Measurements from ENCODE around the gene PLA2G4F. TPM values are rescaled to one million over a fixed set of nuclear protein-coding genes. Genes with fewer than 3 reads are reported as not detected.

Gene PLA2G4F
- total and polyA plus RNA-seq, 7 experiments from 2014 or later, result not detected

DNA sequence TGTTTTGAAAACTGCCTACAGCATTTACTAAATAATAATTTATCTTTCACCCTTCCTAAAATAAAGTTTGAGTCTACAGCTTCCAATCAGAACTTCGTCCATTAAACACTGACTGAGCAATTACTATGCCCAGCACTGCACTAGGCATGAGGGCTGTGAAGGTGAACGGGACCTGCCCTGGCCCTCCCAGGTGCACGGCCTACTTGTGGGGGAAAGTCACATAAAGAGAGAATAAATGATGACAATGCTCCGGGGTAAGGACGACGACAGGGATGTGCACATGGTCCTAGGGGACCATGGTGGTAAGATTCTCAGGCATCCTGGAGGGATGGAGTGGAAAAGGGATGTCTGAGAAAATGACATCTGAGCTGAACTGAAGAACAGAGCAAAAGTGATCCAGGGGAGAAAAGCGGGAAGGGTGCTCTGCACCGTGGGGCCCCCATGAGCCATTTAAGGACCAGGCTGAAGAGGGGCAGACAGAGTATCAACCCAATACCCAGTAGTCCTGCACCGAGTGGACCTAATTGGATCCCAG lies 11.5 kb downstream of the PLA2G4F start:
- no peak overlapping the region for H3K27ac Mint-ChIP-seq
- H3K4me1 ChIP-seq (ENCODE audit: control insufficient read depth in 2 of 2, insufficient read depth in 2 of 2, low read length in 2 of 2), result no peaks in the 10 kb centered on the region
- DNase-seq, result no peak
- no peaks in the 10 kb centered on the region for H3K9me3 Mint-ChIP-seq
- intact Hi-C loops (cut with micrococcal nuclease), result no loop called here
- H3K27me3 ChIP-seq (ENCODE audit: control insufficient read depth in 2 of 2, insufficient read depth in 2 of 2, low read length in 2 of 2), result no peaks in the 10 kb centered on the region
- ChIA-PET CTCF (no interaction called here), POLR2A (no interaction called here)
- H3K27ac ChIP-seq (ENCODE audit: low read depth, low read length), result no peak overlapping the region
- no peaks in the 10 kb centered on the region for H3K36me3 Mint-ChIP-seq
- H3K36me3 ChIP-seq (ENCODE audit: control insufficient read depth in 2 of 3, insufficient read depth in 3 of 3, low read length in 3 of 3), result no peaks in the 10 kb centered on the region
- no peak for ATAC-seq
- peaks cover 0 to 4% (median 0%) of the 10 kb centered on the region in 5 donors for H3K27me3 Mint-ChIP-seq
- no peak overlapping the region for H3K4me3 Mint-ChIP-seq
- no peak overlapping the region for H3K4me3 ChIP-seq (ENCODE audit: low read length)
- no peaks in the 10 kb centered on the region for H3K4me1 Mint-ChIP-seq
- no peaks in the 10 kb centered on the region for H3K9me3 ChIP-seq (ENCODE audit: control insufficient read depth in 2 of 3, low read length in 3 of 3)

DNA sequence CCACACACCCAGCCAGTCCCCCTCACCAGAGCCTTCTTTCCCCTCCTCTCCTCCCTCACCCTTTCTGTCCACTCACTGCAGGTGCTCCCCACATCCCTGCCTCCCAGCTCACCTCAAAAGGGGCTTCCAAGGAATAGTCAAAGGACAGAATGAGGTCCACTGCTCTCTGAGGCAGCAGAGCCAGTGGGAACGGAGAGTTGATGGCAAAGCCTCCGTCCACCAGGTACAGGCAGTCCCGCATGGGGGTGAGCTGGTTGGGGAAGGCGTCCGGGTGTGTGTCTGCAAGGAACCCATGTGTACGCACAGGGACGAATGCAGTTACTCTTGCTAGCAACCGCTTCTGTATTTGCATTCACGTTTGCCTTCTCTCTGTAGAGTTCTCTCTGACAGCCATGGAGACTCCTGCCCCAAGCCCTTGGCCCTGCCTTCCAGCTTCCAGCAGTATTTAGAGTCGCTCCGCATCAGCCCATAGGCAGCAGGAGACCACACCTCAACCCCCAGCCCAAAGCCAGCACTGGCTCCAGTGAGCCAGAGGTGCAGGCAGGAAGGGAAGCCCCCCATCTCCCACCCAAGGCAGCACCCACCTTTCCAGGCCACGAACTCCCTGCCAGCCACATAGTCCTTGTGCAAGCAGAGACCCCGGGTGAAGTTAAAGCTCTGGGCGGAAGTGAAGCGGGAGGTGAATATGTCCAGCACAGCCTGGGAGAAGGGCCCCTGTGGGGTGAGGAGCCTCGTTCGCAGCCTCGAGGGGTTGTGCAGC lies 12.4 kb downstream of the PLA2G4F start:
- H3K36me3 ChIP-seq (ENCODE audit: control insufficient read depth in 2 of 3, insufficient read depth in 3 of 3, low read length in 3 of 3), result no peaks in the 10 kb centered on the region
- intact Hi-C loops (cut with micrococcal nuclease), result no loop called here
- Mint-ChIP-seq H3K27me3 (peaks cover 0 to 4% (median 0%) of the 10 kb centered on the region in 5 donors), H3K4me3 (peak overlapping the region in 1 of 10 donors; percentile 16), H3K9me3 (no peaks in the 10 kb centered on the region), H3K4me1 (no peaks in the 10 kb centered on the region), H3K27ac (no peak overlapping the region), H3K36me3 (no peaks in the 10 kb centered on the region)
- H3K4me3 ChIP-seq (ENCODE audit: low read length), result no peak overlapping the region
- ChIA-PET CTCF (no interaction called here), POLR2A (interaction anchor here (0.5 kb wide), 1 partner anchor 1603 kb away, joined by 3 read pairs; no protein-coding TSS in a partner anchor)
- no peaks in the 10 kb centered on the region for H3K4me1 ChIP-seq (ENCODE audit: control insufficient read depth in 2 of 2, insufficient read depth in 2 of 2, low read length in 2 of 2)
- no peaks in the 10 kb centered on the region for H3K27me3 ChIP-seq (ENCODE audit: control insufficient read depth in 2 of 2, insufficient read depth in 2 of 2, low read length in 2 of 2)
- DNase-seq (no peak), ATAC-seq (no peak)
- no peaks in the 10 kb centered on the region for H3K9me3 ChIP-seq (ENCODE audit: control insufficient read depth in 2 of 3, low read length in 3 of 3)
- no peak overlapping the region for H3K27ac ChIP-seq (ENCODE audit: low read depth, low read length)

DNA sequence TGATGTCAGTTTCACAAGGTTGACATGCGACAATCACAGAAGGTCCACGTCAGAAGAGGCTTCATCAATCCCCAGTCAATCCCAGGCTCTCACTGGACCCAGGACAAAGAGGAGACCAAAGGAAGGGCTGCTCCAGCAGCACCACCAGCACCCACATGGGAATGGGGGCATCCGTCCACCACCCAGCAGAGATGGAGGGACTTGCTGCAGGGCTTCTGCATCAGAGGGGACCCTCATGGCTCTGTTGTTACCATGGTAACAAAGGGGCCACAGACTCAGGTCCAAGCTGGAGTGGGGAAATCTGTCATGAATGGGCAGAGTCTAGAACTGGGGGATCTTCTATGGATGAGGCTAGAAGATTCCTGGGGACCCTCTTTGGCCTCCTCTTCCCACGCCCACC lies 13.1 kb downstream of the PLA2G4F start:
- Histone ChIP-seq H3K27me3 (ENCODE audit: control insufficient read depth in 2 of 2, insufficient read depth in 2 of 2, low read length in 2 of 2) (no peaks in the 10 kb centered on the region), H3K36me3 (ENCODE audit: control insufficient read depth in 2 of 3, insufficient read depth in 3 of 3, low read length in 3 of 3) (no peaks in the 10 kb centered on the region), H3K9me3 (ENCODE audit: control insufficient read depth in 2 of 3, low read length in 3 of 3) (no peaks in the 10 kb centered on the region), H3K4me1 (ENCODE audit: control insufficient read depth in 2 of 2, insufficient read depth in 2 of 2, low read length in 2 of 2) (no peaks in the 10 kb centered on the region), H3K27ac (ENCODE audit: low read depth, low read length) (no peak overlapping the region), H3K4me3 (ENCODE audit: low read length) (no peak overlapping the region)
- no peak for ATAC-seq
- Mint-ChIP-seq H3K36me3 (no peaks in the 10 kb centered on the region), H3K9me3 (no peaks in the 10 kb centered on the region), H3K4me3 (no peak overlapping the region), H3K27me3 (peaks cover 0 to 4% (median 0%) of the 10 kb centered on the region in 5 donors), H3K27ac (no peak overlapping the region), H3K4me1 (no peaks in the 10 kb centered on the region)
- ChIA-PET POLR2A (no interaction called here), CTCF (no interaction called here)
- intact Hi-C loops (cut with micrococcal nuclease), result no loop called here
- no peak for DNase-seq

DNA sequence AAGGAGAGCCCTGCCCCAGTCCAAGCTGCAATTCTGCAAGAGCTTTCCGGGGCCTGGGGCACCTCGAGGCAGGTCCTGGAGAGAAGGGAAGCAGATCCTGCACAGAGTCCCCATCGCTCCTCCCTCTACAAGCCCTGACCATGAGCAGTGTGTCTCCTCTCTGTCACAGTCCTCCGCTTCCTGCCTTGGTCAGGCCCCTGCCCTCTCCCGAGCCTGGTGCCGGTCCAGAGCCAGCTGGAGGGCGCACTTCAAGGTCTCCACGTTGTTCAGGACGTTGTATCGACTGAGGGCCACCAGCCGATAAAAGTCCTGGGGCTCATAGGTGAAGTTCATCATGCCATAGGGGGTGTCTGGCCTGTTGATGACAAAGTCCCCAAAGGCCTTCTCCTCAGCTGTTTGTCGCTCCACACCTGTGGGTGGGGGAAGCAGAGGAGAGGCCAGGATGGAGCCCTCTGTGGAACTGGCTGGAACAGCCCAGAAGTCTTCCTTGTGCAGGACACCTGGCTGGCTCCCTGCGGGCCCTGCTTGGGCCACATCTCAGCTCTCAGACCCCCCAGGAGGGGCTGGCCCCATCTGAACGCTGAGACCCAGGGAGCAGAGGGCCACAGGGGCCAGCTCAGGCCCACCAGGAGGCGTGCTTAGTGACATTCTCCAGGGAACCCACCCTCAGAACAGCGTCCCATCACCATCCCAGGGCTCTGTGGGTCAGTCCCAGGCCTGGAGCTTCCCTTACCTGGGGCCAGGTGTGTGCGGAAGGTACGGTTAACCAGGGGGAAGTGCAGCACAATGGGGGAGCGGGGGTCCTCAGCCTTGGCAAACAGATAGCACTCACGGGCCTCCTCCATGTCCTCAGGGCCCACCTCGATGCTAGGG lies 14.4 kb downstream of the PLA2G4F start:
- Histone ChIP-seq H3K9me3 (ENCODE audit: control insufficient read depth in 2 of 3, low read length in 3 of 3) (no peaks in the 10 kb centered on the region), H3K36me3 (ENCODE audit: control insufficient read depth in 2 of 3, insufficient read depth in 3 of 3, low read length in 3 of 3) (no peaks in the 10 kb centered on the region), H3K27ac (ENCODE audit: low read depth, low read length) (no peak overlapping the region), H3K4me3 (ENCODE audit: low read length) (no peak overlapping the region), H3K4me1 (ENCODE audit: control insufficient read depth in 2 of 2, insufficient read depth in 2 of 2, low read length in 2 of 2) (no peaks in the 10 kb centered on the region), H3K27me3 (ENCODE audit: control insufficient read depth in 2 of 2, insufficient read depth in 2 of 2, low read length in 2 of 2) (no peaks in the 10 kb centered on the region)
- no peak for ATAC-seq
- Mint-ChIP-seq H3K27me3 (peaks cover 0 to 4% (median 0%) of the 10 kb centered on the region in 5 donors), H3K4me1 (peaks cover 0 to 2% (median 0%) of the 10 kb centered on the region in 7 donors), H3K4me3 (no peak overlapping the region), H3K9me3 (no peaks in the 10 kb centered on the region), H3K36me3 (no peaks in the 10 kb centered on the region), H3K27ac (no peak overlapping the region)
- ChIA-PET CTCF (no interaction called here), POLR2A (no interaction called here)
- no peak for DNase-seq
- intact Hi-C loops (cut with micrococcal nuclease), result no loop called here

DNA sequence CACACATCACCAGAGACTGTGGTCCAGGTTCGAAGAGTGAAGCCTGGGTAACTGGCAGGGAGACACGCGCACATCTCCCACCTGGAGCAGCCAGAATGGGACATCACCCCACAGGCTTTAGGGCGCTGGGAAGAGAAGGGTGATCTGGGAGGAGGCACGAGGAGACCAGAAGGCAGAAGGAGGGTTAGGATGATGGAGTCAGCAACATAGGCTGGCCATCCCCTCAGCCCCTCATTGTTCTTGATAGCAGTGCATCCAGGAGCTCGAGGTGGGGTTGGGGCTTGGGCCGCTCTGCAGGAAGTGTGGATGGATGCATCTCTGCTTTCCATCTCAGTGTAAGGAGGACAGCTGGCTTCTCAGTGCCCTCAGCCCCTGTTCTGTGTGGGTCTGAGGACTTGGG lies 15.2 kb downstream of the PLA2G4F start:
- H3K27ac Mint-ChIP-seq, result no peak overlapping the region
- intact Hi-C loops (cut with micrococcal nuclease), result no loop called here
- peaks cover 0 to 4% (median 0%) of the 10 kb centered on the region in 7 donors for H3K4me1 Mint-ChIP-seq
- POLR2A ChIA-PET, result no interaction called here
- no peaks in the 10 kb centered on the region for H3K36me3 Mint-ChIP-seq
- H3K36me3 ChIP-seq (ENCODE audit: control insufficient read depth in 2 of 3, insufficient read depth in 3 of 3, low read length in 3 of 3), result no peaks in the 10 kb centered on the region
- H3K4me3 Mint-ChIP-seq, result no peak overlapping the region
- H3K27me3 ChIP-seq (ENCODE audit: control insufficient read depth in 2 of 2, insufficient read depth in 2 of 2, low read length in 2 of 2), result no peaks in the 10 kb centered on the region
- no peaks in the 10 kb centered on the region for H3K4me1 ChIP-seq (ENCODE audit: control insufficient read depth in 2 of 2, insufficient read depth in 2 of 2, low read length in 2 of 2)
- no peak overlapping the region for H3K27ac ChIP-seq (ENCODE audit: low read depth, low read length)
- CTCF ChIA-PET, result no interaction called here
- no peak overlapping the region for H3K4me3 ChIP-seq (ENCODE audit: low read length)
- ATAC-seq, result no peak
- H3K9me3 ChIP-seq (ENCODE audit: control insufficient read depth in 2 of 3, low read length in 3 of 3), result no peaks in the 10 kb centered on the region
- peaks cover 0 to 7% (median 0%) of the 10 kb centered on the region in 5 donors for H3K27me3 Mint-ChIP-seq
- no peak for DNase-seq
- no peaks in the 10 kb centered on the region for H3K9me3 Mint-ChIP-seq

DNA sequence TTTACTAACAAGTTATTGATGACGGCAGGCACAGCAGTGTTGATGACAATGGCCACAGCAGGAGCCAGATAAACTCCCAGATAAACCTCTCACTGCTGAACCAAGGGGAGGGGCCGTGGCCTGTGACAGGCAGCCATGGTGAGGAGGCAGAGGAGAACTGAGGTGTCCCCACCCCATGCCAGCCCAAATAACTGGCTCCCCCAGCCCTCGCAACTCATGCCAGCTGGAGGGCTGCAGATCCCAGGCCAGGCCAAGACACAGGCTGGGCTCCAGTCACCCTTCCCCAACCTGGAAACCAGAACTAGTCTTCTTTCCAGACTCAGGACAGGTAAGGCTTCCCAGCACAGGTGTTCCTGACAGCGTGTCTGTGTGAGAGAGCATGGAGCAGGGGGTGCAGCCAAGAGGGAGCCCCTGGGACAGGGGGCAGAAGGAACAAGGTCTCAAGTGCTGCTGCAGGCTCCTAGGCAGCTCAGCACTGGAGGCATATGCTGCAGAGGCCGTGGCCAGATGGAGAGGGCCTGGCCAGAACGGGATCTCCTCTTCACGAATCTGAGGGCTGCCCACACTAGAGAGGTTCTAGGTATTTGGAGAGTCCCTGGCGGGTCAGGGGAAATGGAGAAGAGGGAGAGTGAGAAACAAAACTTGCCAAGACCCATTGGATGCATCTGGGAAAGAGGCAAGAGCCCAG lies 15.9 kb downstream of the PLA2G4F start:
- Mint-ChIP-seq H3K9me3 (no peaks in the 10 kb centered on the region), H3K27me3 (peaks cover 0 to 7% (median 0%) of the 10 kb centered on the region in 5 donors), H3K4me3 (no peak overlapping the region), H3K4me1 (peaks cover 0 to 7% (median 0%) of the 10 kb centered on the region in 7 donors), H3K27ac (no peak overlapping the region), H3K36me3 (no peaks in the 10 kb centered on the region)
- ATAC-seq (no peak), DNase-seq (no peak)
- no peaks in the 10 kb centered on the region for H3K4me1 ChIP-seq (ENCODE audit: control insufficient read depth in 2 of 2, insufficient read depth in 2 of 2, low read length in 2 of 2)
- POLR2A ChIA-PET, result no interaction called here
- H3K4me3 ChIP-seq (ENCODE audit: low read length), result no peak overlapping the region
- H3K36me3 ChIP-seq (ENCODE audit: control insufficient read depth in 2 of 3, insufficient read depth in 3 of 3, low read length in 3 of 3), result no peaks in the 10 kb centered on the region
- H3K27me3 ChIP-seq (ENCODE audit: control insufficient read depth in 2 of 2, insufficient read depth in 2 of 2, low read length in 2 of 2), result no peaks in the 10 kb centered on the region
- CTCF ChIA-PET, result no interaction called here
- no peaks in the 10 kb centered on the region for H3K9me3 ChIP-seq (ENCODE audit: control insufficient read depth in 2 of 3, low read length in 3 of 3)
- H3K27ac ChIP-seq (ENCODE audit: low read depth, low read length), result no peak overlapping the region
- intact Hi-C loops (cut with micrococcal nuclease), result no loop called here

Measured in naive thymus-derived CD4-positive, alpha-beta T cell (primary cell).